ENCODE data around the gene REPS2.

REPS2 gene

DNA sequence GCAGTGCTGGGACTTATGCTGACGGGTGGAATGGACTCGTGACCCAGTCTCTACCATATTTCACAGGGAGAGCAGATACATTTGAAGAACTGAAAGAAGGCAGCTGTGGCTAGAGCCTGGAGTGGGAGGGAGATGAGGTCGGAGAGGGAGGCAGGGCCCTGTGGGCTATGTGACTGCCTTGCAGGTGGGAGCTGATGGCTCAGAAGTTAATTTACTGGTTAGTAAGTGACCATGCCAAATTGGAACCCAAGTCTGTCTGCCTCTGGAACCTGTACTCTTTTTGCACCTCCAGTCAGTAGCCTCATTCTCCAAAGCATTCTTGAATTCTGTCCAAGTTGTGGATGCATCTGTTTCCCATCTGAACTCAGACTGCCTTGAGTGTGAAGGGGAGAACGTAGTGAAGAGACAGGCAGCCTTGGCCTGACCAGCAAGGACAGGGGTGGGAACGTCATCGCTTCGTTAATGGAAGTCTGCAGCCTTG is 92.3 kb downstream of the REPS2 start:
- in situ Hi-C loops (cut with MboI; ENCODE audit: low sequenced_read_pairs) = no loop called here
- no peak for DNase-seq (ENCODE audit: low spot score in 2 of 2)
- H3K9me3 ChIP-seq = no peaks in the 10 kb centered on the region

DNA sequence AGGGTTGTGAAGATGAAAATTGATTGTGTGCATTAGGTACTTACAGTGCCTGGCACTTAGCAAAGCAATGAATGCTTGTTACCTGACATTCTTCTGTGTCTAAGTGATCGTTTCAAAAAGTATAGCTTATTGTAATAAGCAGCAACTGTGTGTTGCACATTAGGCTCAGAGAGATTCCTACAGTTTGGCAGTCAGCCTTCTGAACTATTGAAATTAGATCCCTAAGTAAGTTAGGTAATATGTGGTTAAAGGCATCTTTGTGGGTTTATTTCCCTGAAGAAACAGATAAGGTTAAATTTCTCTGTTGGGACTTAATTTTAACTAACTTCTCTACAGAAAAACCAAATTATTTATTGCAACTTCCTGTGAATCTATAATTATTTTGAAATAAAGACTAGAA is 93.4 kb downstream of the REPS2 start:
- Histone ChIP-seq H3K4me1 (peaks cover 7% of the 10 kb centered on the region), H3K9me3 (no peaks in the 10 kb centered on the region), H3K36me3 (replicated peaks) (no peaks in the 10 kb centered on the region), H3K27me3 (ENCODE audit: low read depth) (no peaks in the 10 kb centered on the region), H3K4me3 (no peak overlapping the region)
- no peak for DNase-seq (ENCODE audit: low spot score in 2 of 2)
- in situ Hi-C loops (cut with MboI; ENCODE audit: low sequenced_read_pairs) = no loop called here

More for the DNA sequence above, 92.3 kb downstream of the REPS2 start:
- no peaks in the 10 kb centered on the region for H3K36me3 ChIP-seq (replicated peaks)
- no peaks in the 10 kb centered on the region for H3K27me3 ChIP-seq (ENCODE audit: low read depth)
- peaks cover 7% of the 10 kb centered on the region for H3K4me1 ChIP-seq
- no peak overlapping the region for H3K4me3 ChIP-seq

- in situ Hi-C loops (cut with MboI; ENCODE audit: low sequenced_read_pairs) = no loop called here
- DNase-seq (ENCODE audit: low spot score in 2 of 2) = no peak
- Histone ChIP-seq H3K4me1 (peaks cover 7% of the 10 kb centered on the region), H3K4me3 (no peak overlapping the region), H3K36me3 (replicated peaks) (no peaks in the 10 kb centered on the region), H3K27me3 (ENCODE audit: low read depth) (no peaks in the 10 kb centered on the region), H3K9me3 (no peaks in the 10 kb centered on the region)
Measured at GRCh38 chrX:17040711-17041110, 94.3 kb downstream of the REPS2 start.

DNA sequence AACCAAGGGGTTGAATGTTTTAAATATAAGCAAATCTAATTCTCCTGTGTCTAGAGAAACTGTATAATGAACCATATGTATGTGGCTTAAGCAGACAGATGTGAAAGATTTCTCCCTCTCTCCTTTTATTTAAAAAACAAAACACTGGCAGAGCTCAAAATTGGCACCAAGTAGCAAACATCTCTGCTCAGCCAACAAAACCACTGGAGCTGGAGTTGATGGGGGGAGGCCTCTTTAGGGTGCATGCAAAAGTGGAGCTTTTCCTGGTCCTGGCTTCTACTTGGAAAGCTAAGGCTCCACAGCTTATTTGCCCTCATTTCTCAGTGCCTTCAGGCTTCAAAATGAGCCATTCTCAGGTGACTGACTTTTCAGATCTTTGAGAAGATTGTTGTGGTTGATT is 95.6 kb downstream of the REPS2 start:
- Histone ChIP-seq H3K9me3 (no peaks in the 10 kb centered on the region), H3K27me3 (ENCODE audit: low read depth) (no peaks in the 10 kb centered on the region), H3K4me1 (peaks cover 7% of the 10 kb centered on the region), H3K36me3 (replicated peaks) (no peaks in the 10 kb centered on the region), H3K4me3 (no peak overlapping the region)
- in situ Hi-C loops (cut with MboI; ENCODE audit: low sequenced_read_pairs) = no loop called here
- DNase-seq (ENCODE audit: low spot score in 2 of 2) = no peak

DNA sequence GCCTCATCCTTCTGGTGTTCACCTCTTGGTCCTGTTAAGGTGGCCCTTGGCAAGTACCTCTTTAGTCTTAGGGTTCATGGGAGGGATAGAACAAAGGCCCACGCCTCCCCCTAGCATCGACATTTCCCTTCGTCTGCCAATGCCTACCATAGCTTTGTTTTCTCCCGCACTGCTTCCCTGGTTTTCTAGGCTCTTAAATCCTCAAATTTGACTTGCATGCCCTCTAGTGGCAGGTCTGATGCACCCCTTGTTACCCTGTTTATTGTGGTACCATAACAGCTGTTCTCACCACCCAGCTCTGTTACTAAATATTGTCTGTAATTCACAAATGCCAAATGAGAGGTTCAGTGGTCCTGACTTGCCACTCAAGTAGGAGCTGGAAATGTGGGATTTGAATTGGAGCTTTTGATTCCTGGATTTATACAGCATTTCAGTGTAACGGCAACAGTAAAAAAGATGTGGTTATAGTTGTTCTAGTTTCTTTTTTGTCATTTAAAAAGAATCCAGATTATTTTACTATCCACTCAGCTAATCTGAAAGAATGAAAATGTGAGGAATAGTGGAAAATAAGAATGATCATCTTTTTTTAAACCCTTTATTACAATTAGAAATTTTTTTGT is 100.1 kb downstream of the REPS2 start:
- Histone ChIP-seq H3K27me3 (ENCODE audit: low read depth) (no peaks in the 10 kb centered on the region), H3K36me3 (replicated peaks) (no peaks in the 10 kb centered on the region), H3K4me3 (no peak overlapping the region), H3K9me3 (no peaks in the 10 kb centered on the region), H3K4me1 (no peaks in the 10 kb centered on the region)
- in situ Hi-C loops (cut with MboI; ENCODE audit: low sequenced_read_pairs) = no loop called here
- peak; percentile 80 to 84 for DNase-seq (ENCODE audit: low spot score in 2 of 2)

DNA sequence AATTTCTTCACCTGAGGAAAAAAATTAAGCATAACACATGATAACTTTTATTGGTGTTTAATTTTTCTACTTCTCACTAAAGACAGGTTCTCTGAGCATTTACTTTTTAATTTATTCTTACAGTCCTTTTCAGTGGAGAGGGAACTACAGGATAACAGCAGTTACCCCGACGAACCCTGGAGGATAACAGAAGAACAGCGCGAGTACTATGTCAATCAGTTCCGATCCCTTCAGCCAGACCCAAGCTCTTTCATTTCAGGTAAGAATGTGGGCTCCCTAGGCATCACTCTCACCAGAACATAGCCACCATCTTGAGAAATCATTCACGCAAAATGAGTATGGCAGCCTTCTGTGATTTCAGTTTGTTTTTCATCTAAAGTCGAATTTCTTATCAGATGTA is 100.8 kb downstream of the REPS2 start:
- Histone ChIP-seq H3K4me1 (no peaks in the 10 kb centered on the region), H3K4me3 (no peak overlapping the region), H3K36me3 (replicated peaks) (no peaks in the 10 kb centered on the region), H3K9me3 (no peaks in the 10 kb centered on the region), H3K27me3 (ENCODE audit: low read depth) (no peaks in the 10 kb centered on the region)
- no peak for DNase-seq (ENCODE audit: low spot score in 2 of 2)
- in situ Hi-C loops (cut with MboI; ENCODE audit: low sequenced_read_pairs) = no loop called here

DNA sequence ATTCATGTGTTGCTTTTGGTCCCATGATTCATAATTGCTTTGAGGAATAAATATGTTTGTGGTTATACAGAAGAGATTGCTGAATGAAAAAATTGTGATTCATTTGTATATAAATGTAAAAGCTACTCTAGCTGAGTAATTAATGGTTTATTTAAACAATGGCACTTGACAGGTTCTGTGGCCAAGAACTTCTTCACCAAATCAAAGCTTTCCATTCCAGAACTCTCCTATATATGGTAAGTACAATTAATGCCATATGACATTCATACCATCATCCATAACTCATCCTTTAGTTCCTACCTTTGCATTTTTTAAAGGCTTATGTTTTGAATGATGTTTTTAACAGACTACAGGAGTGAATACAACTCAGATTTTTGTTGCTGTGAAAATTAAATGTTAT is 105.8 kb downstream of the REPS2 start:
- H3K36me3 ChIP-seq (replicated peaks) = no peaks in the 10 kb centered on the region
- peaks cover 8% of the 10 kb centered on the region for H3K4me1 ChIP-seq
- DNase-seq (ENCODE audit: low spot score in 2 of 2) = no peak
- H3K27me3 ChIP-seq (ENCODE audit: low read depth) = no peaks in the 10 kb centered on the region
- in situ Hi-C loops (cut with MboI; ENCODE audit: low sequenced_read_pairs) = no loop called here
- H3K4me3 ChIP-seq = no peak overlapping the region
- H3K9me3 ChIP-seq = no peaks in the 10 kb centered on the region

GRCh38 chrX:17052793-17053192 is 106.3 kb downstream of the REPS2 start:
- H3K4me3 ChIP-seq = no peak overlapping the region
- no peaks in the 10 kb centered on the region for H3K9me3 ChIP-seq
- DNase-seq (ENCODE audit: low spot score in 2 of 2) = no peak
- no peaks in the 10 kb centered on the region for H3K36me3 ChIP-seq (replicated peaks)
- in situ Hi-C loops (cut with MboI; ENCODE audit: low sequenced_read_pairs) = no loop called here
- H3K27me3 ChIP-seq (ENCODE audit: low read depth) = no peaks in the 10 kb centered on the region
- H3K4me1 ChIP-seq = peaks cover 8% of the 10 kb centered on the region

DNA sequence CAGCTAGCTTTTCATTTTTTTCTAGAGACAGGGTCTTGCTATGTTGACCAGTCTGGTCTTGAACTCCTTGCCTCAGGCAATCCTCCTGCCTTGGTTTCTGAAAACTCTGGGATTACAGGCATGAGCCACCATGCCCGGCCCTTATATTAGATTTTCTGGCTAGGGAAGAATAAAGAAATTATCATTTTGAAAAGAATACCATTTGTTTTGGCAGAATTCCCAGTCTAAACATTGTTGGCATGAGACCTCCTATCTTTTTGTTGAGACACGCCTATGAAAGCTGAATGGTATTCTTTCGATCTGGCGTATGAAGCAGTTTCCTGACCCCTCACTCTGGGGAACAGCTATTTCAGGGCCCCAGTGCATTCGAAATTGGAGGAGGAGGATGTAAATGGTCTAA is 107.0 kb downstream of the REPS2 start:
- no peaks in the 10 kb centered on the region for H3K9me3 ChIP-seq
- no peaks in the 10 kb centered on the region for H3K36me3 ChIP-seq (replicated peaks)
- in situ Hi-C loops (cut with MboI; ENCODE audit: low sequenced_read_pairs) = no loop called here
- H3K4me3 ChIP-seq = no peak overlapping the region
- DNase-seq (ENCODE audit: low spot score in 2 of 2) = peak; percentile 45
- H3K27me3 ChIP-seq (ENCODE audit: low read depth) = no peaks in the 10 kb centered on the region
- H3K4me1 ChIP-seq = peaks cover 8% of the 10 kb centered on the region

DNA sequence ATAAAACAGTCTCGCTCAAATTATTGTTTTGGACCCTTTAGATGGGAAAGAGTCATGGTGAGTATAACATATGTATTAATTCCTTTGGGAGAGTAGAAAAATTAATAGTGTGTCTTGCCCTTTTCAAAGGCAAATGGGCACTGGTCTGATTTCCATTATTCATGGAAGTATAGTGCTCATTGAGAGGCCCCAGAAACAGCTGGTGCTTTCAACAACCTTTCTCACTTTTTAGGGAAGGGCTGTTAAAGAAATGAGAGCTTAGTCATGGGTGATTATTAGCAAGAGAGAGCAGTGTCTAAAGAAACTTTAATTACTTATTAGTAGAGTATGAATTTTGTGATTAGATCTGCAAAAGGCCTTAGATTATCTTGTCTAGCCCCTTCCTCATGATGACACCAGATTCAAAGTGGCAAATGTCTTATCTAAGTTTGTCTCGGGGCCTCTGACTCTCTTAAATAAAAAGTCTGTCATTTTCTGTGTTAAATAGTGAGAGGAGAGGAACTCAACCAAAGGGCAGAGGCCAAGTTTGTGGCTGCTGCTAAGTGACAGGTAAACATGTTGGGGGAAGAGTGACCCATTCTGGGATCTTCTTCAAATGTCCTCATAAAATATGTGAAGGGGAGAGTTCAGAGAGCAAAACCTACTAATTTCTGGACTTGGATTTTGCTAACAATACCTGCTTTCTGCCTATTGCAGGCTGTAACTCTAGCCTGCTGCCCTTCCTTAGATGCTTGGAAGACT is 110.6 kb downstream of the REPS2 start:
- in situ Hi-C loops (cut with MboI; ENCODE audit: low sequenced_read_pairs) = no loop called here
- H3K4me1 ChIP-seq = peaks cover 8% of the 10 kb centered on the region
- DNase-seq (ENCODE audit: low spot score in 2 of 2) = no peak
- H3K36me3 ChIP-seq (replicated peaks) = no peaks in the 10 kb centered on the region
- H3K4me3 ChIP-seq = no peak overlapping the region
- H3K27me3 ChIP-seq (ENCODE audit: low read depth) = no peaks in the 10 kb centered on the region
- no peaks in the 10 kb centered on the region for H3K9me3 ChIP-seq

DNA sequence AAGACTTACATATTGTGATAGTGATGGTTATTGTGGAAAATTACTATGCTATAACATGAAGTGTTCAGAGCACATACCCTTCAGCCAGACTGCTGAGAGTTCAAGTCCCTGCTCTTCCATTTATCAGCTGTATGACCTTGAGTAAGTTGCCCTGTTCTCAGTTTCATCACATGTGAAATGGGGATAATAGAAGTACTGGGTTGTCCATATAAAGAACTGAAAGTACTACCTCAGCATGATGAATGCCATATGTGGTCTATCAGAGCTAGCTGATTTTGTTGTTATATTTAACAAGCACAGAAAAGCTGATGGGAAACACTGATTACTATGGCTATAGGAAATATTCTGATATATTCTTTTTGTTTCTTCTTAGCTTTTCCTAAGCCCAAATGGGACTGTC is 115.6 kb downstream of the REPS2 start:
- H3K9me3 ChIP-seq = no peaks in the 10 kb centered on the region
- no peak overlapping the region for H3K4me3 ChIP-seq
- H3K4me1 ChIP-seq = no peaks in the 10 kb centered on the region
- H3K36me3 ChIP-seq (replicated peaks) = no peaks in the 10 kb centered on the region
- no peak for DNase-seq (ENCODE audit: low spot score in 2 of 2)
- no peaks in the 10 kb centered on the region; the same call in 1 of the 2 replicates for H3K27me3 ChIP-seq (ENCODE audit: low read depth)
- in situ Hi-C loops (cut with MboI; ENCODE audit: low sequenced_read_pairs) = no loop called here

GRCh38 chrX:17065100-17065499 is 118.6 kb downstream of the REPS2 start:
- H3K9me3 ChIP-seq = no peaks in the 10 kb centered on the region
- in situ Hi-C loops (cut with MboI; ENCODE audit: low sequenced_read_pairs) = no loop called here
- H3K27me3 ChIP-seq (ENCODE audit: low read depth) = no peaks in the 10 kb centered on the region; the same call in 1 of the 2 replicates
- H3K4me3 ChIP-seq = no peak overlapping the region
- no peak for DNase-seq (ENCODE audit: low spot score in 2 of 2)
- no peaks in the 10 kb centered on the region for H3K4me1 ChIP-seq
- H3K36me3 ChIP-seq (replicated peaks) = no peaks in the 10 kb centered on the region

- H3K4me3 ChIP-seq = no peak overlapping the region
- peak; percentile 11 to 16 for DNase-seq (ENCODE audit: low spot score in 2 of 2)
- no peaks in the 10 kb centered on the region; the same call in 1 of the 2 replicates for H3K27me3 ChIP-seq (ENCODE audit: low read depth)
- H3K36me3 ChIP-seq (replicated peaks) = no peaks in the 10 kb centered on the region
- H3K9me3 ChIP-seq = no peaks in the 10 kb centered on the region
- no peaks in the 10 kb centered on the region for H3K4me1 ChIP-seq
- in situ Hi-C loops (cut with MboI; ENCODE audit: low sequenced_read_pairs) = no loop called here
Measured at GRCh38 chrX:17067534-17067933, 121.1 kb downstream of the REPS2 start.

DNA sequence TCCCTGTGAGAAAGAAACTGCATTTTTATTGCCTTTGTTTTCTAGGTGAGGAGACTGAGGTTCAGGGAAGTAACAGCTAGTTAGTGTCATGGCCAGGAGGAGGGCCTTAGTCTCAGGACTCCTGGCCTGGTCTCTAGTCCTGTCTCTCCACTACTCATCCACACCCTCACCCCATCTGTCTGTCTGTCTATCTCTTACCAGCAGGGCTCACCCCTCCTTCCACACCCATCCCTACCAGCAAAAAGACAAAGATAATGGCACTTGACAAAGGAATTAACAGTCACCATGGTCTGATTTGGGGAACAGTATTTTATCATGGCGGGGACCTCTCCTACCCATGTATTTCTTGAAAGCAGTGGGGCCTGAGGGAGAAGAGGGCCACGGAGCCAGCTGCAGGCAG is 125.8 kb downstream of the REPS2 start:
- Histone ChIP-seq H3K27me3 (ENCODE audit: low read depth) (no peaks in the 10 kb centered on the region), H3K9me3 (no peaks in the 10 kb centered on the region), H3K36me3 (replicated peaks) (no peaks in the 10 kb centered on the region), H3K4me1 (no peaks in the 10 kb centered on the region), H3K4me3 (no peak overlapping the region)
- in situ Hi-C loops (cut with MboI; ENCODE audit: low sequenced_read_pairs) = no loop called here
- DNase-seq (ENCODE audit: low spot score in 2 of 2) = no peak
